ENCODE data around the gene ZNF385B.

DNA sequence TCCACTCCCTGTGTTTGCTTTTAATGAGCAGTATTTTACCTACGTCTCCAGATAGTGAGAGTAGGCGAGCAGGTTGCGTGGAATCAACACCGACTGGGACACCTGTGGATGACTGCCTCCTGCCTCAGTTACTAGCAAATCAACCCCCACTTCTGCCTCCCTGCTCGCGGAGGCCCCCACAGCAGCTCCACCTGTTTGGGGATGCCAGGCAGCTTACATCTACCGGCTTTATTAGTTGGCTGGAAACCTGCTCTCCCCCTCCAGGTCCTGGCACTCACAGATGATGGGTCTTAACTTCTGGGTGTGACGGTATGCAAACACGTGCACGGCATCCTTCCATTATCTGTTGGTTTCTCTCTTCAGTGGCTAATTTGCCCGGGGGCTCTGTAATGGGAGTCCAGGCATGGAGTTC lies 432.3 kb downstream of the ZNF385B start:
- TF ChIP-seq CTCF (IDR thresholded peaks at IDR 0.05; ENCODE audit: low read length) (no peak), EZH2 (IDR thresholded peaks at IDR 0.05; ENCODE audit: borderline replicate concordance, low read length) (no peak)

Data from OCI-LY1 (cell line).